HG03460 (cell line): ENCODE data around the gene HIPK3.
A peak's percentile ranks its signal among the peaks of the same experiment; 100 is the strongest.
"Not testable (repeated sequence)": the region's sequence is repeated elsewhere in the genome, so short reads cannot be mapped to it uniquely, and the experiment has no call there.

ENCODE experiments used
- ATAC-seq: cut with Tn5 transposase; IDR thresholded peaks from one replicate; pipeline ENCODE4 v1.9.1; 2021; ENCODE audit not compliant: unreplicated experiment

The HIPK3 gene

GRCh38 chr11:33296695-33297094 lies 39.5 kb downstream of the HIPK3 start:
- ATAC-seq = no peak

- ATAC-seq = no peak
Observed at GRCh38 chr11:33303541-33303940, 46.4 kb downstream of the HIPK3 start.

GRCh38 chr11:33306821-33307220 lies 49.6 kb downstream of the HIPK3 start:
- not testable (repeated sequence) for ATAC-seq

- no peak for ATAC-seq
Observed at GRCh38 chr11:33307984-33308383, 50.8 kb downstream of the HIPK3 start.

GRCh38 chr11:33309118-33309517 lies 51.9 kb downstream of the HIPK3 start:
- ATAC-seq = no peak

GRCh38 chr11:33310720-33311500 lies 53.7 kb downstream of the HIPK3 start:
- no peak for ATAC-seq

- no peak for ATAC-seq
Observed at GRCh38 chr11:33311680-33312079, 54.5 kb downstream of the HIPK3 start.

- no peak for ATAC-seq
Observed at GRCh38 chr11:33315822-33316221, 58.6 kb downstream of the HIPK3 start.

GRCh38 chr11:33317662-33318061 lies 60.5 kb downstream of the HIPK3 start:
- no peak for ATAC-seq

GRCh38 chr11:33320016-33320813 lies 63.0 kb downstream of the HIPK3 start:
- no peak for ATAC-seq

GRCh38 chr11:33320814-33321330 lies 63.7 kb downstream of the HIPK3 start:
- no peak for ATAC-seq

GRCh38 chr11:33321422-33321821 lies 64.2 kb downstream of the HIPK3 start:
- ATAC-seq = no peak

- no peak for ATAC-seq
Observed at GRCh38 chr11:33323421-33323820, 66.2 kb downstream of the HIPK3 start.

- peak; percentile 73 for ATAC-seq
Observed at GRCh38 chr11:33324302-33324985, 67.3 kb downstream of the HIPK3 start.

- no peak for ATAC-seq
Observed at GRCh38 chr11:33325451-33325850, 68.3 kb downstream of the HIPK3 start.

GRCh38 chr11:33329705-33330329 lies 72.6 kb downstream of the HIPK3 start:
- no peak for ATAC-seq

- ATAC-seq = no peak
Observed at GRCh38 chr11:33333816-33334215, 76.6 kb downstream of the HIPK3 start.

GRCh38 chr11:33334627-33335026 lies 77.4 kb downstream of the HIPK3 start:
- ATAC-seq = no peak

- no peak for ATAC-seq
Observed at GRCh38 chr11:33339247-33339646, 82.1 kb downstream of the HIPK3 start.

GRCh38 chr11:33344611-33345010 lies 87.4 kb downstream of the HIPK3 start:
- ATAC-seq = no peak
